ENCODE data around the gene RTN4. TPM values are rescaled to one million over a fixed set of nuclear protein-coding genes. Genes with fewer than 3 reads are reported as not detected.
A peak's percentile ranks its signal among the peaks of the same experiment; 100 is the strongest.

Gene RTN4
- total and polyA plus RNA-seq, 5 donors from 2014 or later: 84.2 to 151 (median 102) TPM

- Mint-ChIP-seq H3K27ac (peak overlapping the region in 1 of 3 donors; percentile 85), H3K9me3 (peaks cover 0 to 1% (median 0%) of the 10 kb centered on the region in 7 donors), H3K27me3 (peaks cover 5% of the 10 kb centered on the region), H3K4me1 (peaks cover 0 to 3% (median 1%) of the 10 kb centered on the region in 4 donors), H3K4me3 (no peak overlapping the region), H3K36me3 (no peaks in the 10 kb centered on the region)
- Histone ChIP-seq H3K9me3 (ENCODE audit: control insufficient read depth in 2 of 2, low read length in 2 of 2) (no peaks in the 10 kb centered on the region), H3K4me3 (ENCODE audit: low read depth, low read length) (no peak overlapping the region), H3K27ac (ENCODE audit: insufficient read depth, low read length, poor library complexity, severe bottlenecking) (no peak overlapping the region), H3K27me3 (ENCODE audit: control insufficient read depth, insufficient read depth, low read length) (no peaks in the 10 kb centered on the region), H3K36me3 (ENCODE audit: control insufficient read depth, insufficient read depth, low read length) (no peaks in the 10 kb centered on the region), H3K4me1 (ENCODE audit: control insufficient read depth, insufficient read depth, low read length, poor library complexity, severe bottlenecking) (no peaks in the 10 kb centered on the region)
- DNase-seq (peak in 1 of 3 donors; percentile 33), ATAC-seq (ENCODE audit: low read depth in 2 of 2) (peak in 1 of 2 donors; percentile 37)
These were observed 13.0 kb upstream of the RTN4 start for GRCh38 chr2:55063226-55063625.

GRCh38 chr2:55062754-55063153 is 12.5 kb upstream of the RTN4 start:
- Mint-ChIP-seq H3K27ac (no peak overlapping the region), H3K36me3 (no peaks in the 10 kb centered on the region), H3K4me1 (peaks cover 0 to 3% (median 1%) of the 10 kb centered on the region in 4 donors), H3K4me3 (no peak overlapping the region), H3K9me3 (peaks cover 0 to 1% (median 0%) of the 10 kb centered on the region in 7 donors), H3K27me3 (peaks cover 5% of the 10 kb centered on the region)
- H3K4me3 ChIP-seq (ENCODE audit: low read depth, low read length): no peak overlapping the region
- H3K27ac ChIP-seq (ENCODE audit: insufficient read depth, low read length, poor library complexity, severe bottlenecking): no peak overlapping the region
- no peak for DNase-seq
- no peaks in the 10 kb centered on the region for H3K27me3 ChIP-seq (ENCODE audit: control insufficient read depth, insufficient read depth, low read length)
- no peaks in the 10 kb centered on the region for H3K4me1 ChIP-seq (ENCODE audit: control insufficient read depth, insufficient read depth, low read length, poor library complexity, severe bottlenecking)
- H3K36me3 ChIP-seq (ENCODE audit: control insufficient read depth, insufficient read depth, low read length): no peaks in the 10 kb centered on the region
- no peaks in the 10 kb centered on the region for H3K9me3 ChIP-seq (ENCODE audit: control insufficient read depth in 2 of 2, low read length in 2 of 2)
- no peak for ATAC-seq (ENCODE audit: low read depth in 2 of 2)

GRCh38 chr2:55061523-55062344 is 11.5 kb upstream of the RTN4 start:
- peaks cover 5% of the 10 kb centered on the region for H3K27me3 Mint-ChIP-seq
- H3K36me3 Mint-ChIP-seq: no peaks in the 10 kb centered on the region
- no peaks in the 10 kb centered on the region for H3K27me3 ChIP-seq (ENCODE audit: control insufficient read depth, insufficient read depth, low read length)
- no peak overlapping the region for H3K4me3 ChIP-seq (ENCODE audit: low read depth, low read length)
- no peak for DNase-seq
- H3K9me3 Mint-ChIP-seq: peaks cover 0 to 1% (median 0%) of the 10 kb centered on the region in 7 donors
- H3K4me1 ChIP-seq (ENCODE audit: control insufficient read depth, insufficient read depth, low read length, poor library complexity, severe bottlenecking): no peaks in the 10 kb centered on the region
- no peak for ATAC-seq (ENCODE audit: low read depth in 2 of 2)
- no peak overlapping the region for H3K27ac Mint-ChIP-seq
- H3K9me3 ChIP-seq (ENCODE audit: control insufficient read depth in 2 of 2, low read length in 2 of 2): no peaks in the 10 kb centered on the region
- H3K4me3 Mint-ChIP-seq: no peak overlapping the region
- no peak overlapping the region for H3K27ac ChIP-seq (ENCODE audit: insufficient read depth, low read length, poor library complexity, severe bottlenecking)
- no peaks in the 10 kb centered on the region for H3K36me3 ChIP-seq (ENCODE audit: control insufficient read depth, insufficient read depth, low read length)
- peaks cover 0 to 3% (median 1%) of the 10 kb centered on the region in 4 donors for H3K4me1 Mint-ChIP-seq

GRCh38 chr2:55059793-55060192 is 9.5 kb upstream of the RTN4 start:
- no peak for ATAC-seq (ENCODE audit: low read depth in 2 of 2)
- Mint-ChIP-seq H3K27me3 (peaks cover 5% of the 10 kb centered on the region), H3K4me1 (peaks cover 0 to 6% (median 4%) of the 10 kb centered on the region in 4 donors), H3K4me3 (no peak overlapping the region), H3K9me3 (peaks cover 0 to 1% (median 0%) of the 10 kb centered on the region in 7 donors), H3K27ac (no peak overlapping the region), H3K36me3 (no peaks in the 10 kb centered on the region)
- no peaks in the 10 kb centered on the region for H3K27me3 ChIP-seq (ENCODE audit: control insufficient read depth, insufficient read depth, low read length)
- H3K36me3 ChIP-seq (ENCODE audit: control insufficient read depth, insufficient read depth, low read length): no peaks in the 10 kb centered on the region
- no peak overlapping the region for H3K27ac ChIP-seq (ENCODE audit: insufficient read depth, low read length, poor library complexity, severe bottlenecking)
- H3K4me3 ChIP-seq (ENCODE audit: low read depth, low read length): no peak overlapping the region
- no peak for DNase-seq
- no peaks in the 10 kb centered on the region for H3K9me3 ChIP-seq (ENCODE audit: control insufficient read depth in 2 of 2, low read length in 2 of 2)
- H3K4me1 ChIP-seq (ENCODE audit: control insufficient read depth, insufficient read depth, low read length, poor library complexity, severe bottlenecking): peaks cover 2% of the 10 kb centered on the region

GRCh38 chr2:55057474-55057873 is 7.2 kb upstream of the RTN4 start:
- DNase-seq (no peak), ATAC-seq (ENCODE audit: low read depth in 2 of 2) (no peak)
- H3K4me3 Mint-ChIP-seq: peak overlapping the region in 1 of 4 donors; percentile 29
- Histone ChIP-seq H3K9me3 (ENCODE audit: control insufficient read depth in 2 of 2, low read length in 2 of 2) (no peaks in the 10 kb centered on the region), H3K4me3 (ENCODE audit: low read depth, low read length) (no peak overlapping the region), H3K27me3 (ENCODE audit: control insufficient read depth, insufficient read depth, low read length) (no peaks in the 10 kb centered on the region), H3K36me3 (ENCODE audit: control insufficient read depth, insufficient read depth, low read length) (no peaks in the 10 kb centered on the region), H3K27ac (ENCODE audit: insufficient read depth, low read length, poor library complexity, severe bottlenecking) (no peak overlapping the region), H3K4me1 (ENCODE audit: control insufficient read depth, insufficient read depth, low read length, poor library complexity, severe bottlenecking) (peaks cover 20% of the 10 kb centered on the region)
- no peaks in the 10 kb centered on the region for H3K36me3 Mint-ChIP-seq
- H3K4me1 Mint-ChIP-seq: peaks cover 7 to 19% (median 16%) of the 10 kb centered on the region in 4 donors
- H3K27me3 Mint-ChIP-seq: no peaks in the 10 kb centered on the region
- no peak overlapping the region for H3K27ac Mint-ChIP-seq
- H3K9me3 Mint-ChIP-seq: no peaks in the 10 kb centered on the region

- no peaks in the 10 kb centered on the region for H3K9me3 Mint-ChIP-seq
- H3K36me3 Mint-ChIP-seq: no peaks in the 10 kb centered on the region
- H3K27me3 Mint-ChIP-seq: no peaks in the 10 kb centered on the region
- H3K27ac Mint-ChIP-seq: no peak overlapping the region
- H3K4me1 ChIP-seq (ENCODE audit: control insufficient read depth, insufficient read depth, low read length, poor library complexity, severe bottlenecking): peaks cover 34% of the 10 kb centered on the region
- no peak overlapping the region for H3K4me3 Mint-ChIP-seq
- no peaks in the 10 kb centered on the region for H3K36me3 ChIP-seq (ENCODE audit: control insufficient read depth, insufficient read depth, low read length)
- H3K27ac ChIP-seq (ENCODE audit: insufficient read depth, low read length, poor library complexity, severe bottlenecking): no peak overlapping the region
- ATAC-seq (ENCODE audit: low read depth in 2 of 2): no peak
- H3K9me3 ChIP-seq (ENCODE audit: control insufficient read depth in 2 of 2, low read length in 2 of 2): no peaks in the 10 kb centered on the region
- peaks cover 18 to 33% (median 23%) of the 10 kb centered on the region in 4 donors for H3K4me1 Mint-ChIP-seq
- DNase-seq: no peak
- no peaks in the 10 kb centered on the region for H3K27me3 ChIP-seq (ENCODE audit: control insufficient read depth, insufficient read depth, low read length)
- H3K4me3 ChIP-seq (ENCODE audit: low read depth, low read length): no peak overlapping the region
These were observed 5.8 kb upstream of the RTN4 start for GRCh38 chr2:55056024-55056521.

- no peaks in the 10 kb centered on the region for H3K36me3 ChIP-seq (ENCODE audit: control insufficient read depth, insufficient read depth, low read length)
- H3K4me1 ChIP-seq (ENCODE audit: control insufficient read depth, insufficient read depth, low read length, poor library complexity, severe bottlenecking): peaks cover 39% of the 10 kb centered on the region
- no peaks in the 10 kb centered on the region for H3K27me3 ChIP-seq (ENCODE audit: control insufficient read depth, insufficient read depth, low read length)
- peak overlapping the region; percentile 60 for H3K27ac ChIP-seq (ENCODE audit: insufficient read depth, low read length, poor library complexity, severe bottlenecking)
- peak overlapping the region; percentile 51 for H3K4me3 ChIP-seq (ENCODE audit: low read depth, low read length)
- Mint-ChIP-seq H3K4me1 (peaks cover 25 to 39% (median 26%) of the 10 kb centered on the region in 4 donors), H3K27me3 (no peaks in the 10 kb centered on the region), H3K4me3 (peak overlapping the region in 3 of 4 donors; percentile 50 to 77 (median 62)), H3K36me3 (no peaks in the 10 kb centered on the region), H3K9me3 (no peaks in the 10 kb centered on the region), H3K27ac (peak overlapping the region; percentile 87 to 94 (median 90))
- no peaks in the 10 kb centered on the region for H3K9me3 ChIP-seq (ENCODE audit: control insufficient read depth in 2 of 2, low read length in 2 of 2)
- peak in 2 of 3 donors; percentile 33 to 64 for DNase-seq
- no peak for ATAC-seq (ENCODE audit: low read depth in 2 of 2)
These were observed 4.0 kb upstream of the RTN4 start for GRCh38 chr2:55054106-55054875.

Measured in CD4-positive, CD25-positive, alpha-beta regulatory T cell (primary cell).